HUES48 (cell line): ENCODE measurements around the gene DAGLA.

Source experiments
- H3K27ac ChIP-seq: one replicate; pipeline ENCODE4 v1.7.0; 2013; ENCODE audit warnings: low read depth, low read length, inconsistent platforms
- H3K27me3 ChIP-seq: 2 replicates; pipeline ENCODE4 v1.6.1; 2013; ENCODE audit warnings: mild to moderate bottlenecking, low read length; ENCODE audit not compliant: control insufficient read depth, insufficient read depth
- H3K36me3 ChIP-seq: 2 replicates; pipeline ENCODE4 v1.6.1; 2013; ENCODE audit warnings: low read length; ENCODE audit not compliant: control insufficient read depth, insufficient read depth
- H3K4me1 ChIP-seq: 2 replicates; pipeline ENCODE4 v1.6.1; 2013; ENCODE audit warnings: mild to moderate bottlenecking, low read length; ENCODE audit not compliant: control insufficient read depth, insufficient read depth
- H3K4me3 ChIP-seq: 2 replicates; pipeline ENCODE4 v1.5.1; 2013; ENCODE audit warnings: mild to moderate bottlenecking, low read depth, low read length
- H3K9ac ChIP-seq: 2 replicates; pipeline ENCODE4 v1.6.1; 2013; ENCODE audit warnings: mild to moderate bottlenecking, low read depth, low read length, moderate library complexity
- H3K9me3 ChIP-seq: 2 replicates; pipeline ENCODE4 v1.6.1; 2013; ENCODE audit warnings: low read length; ENCODE audit not compliant: control insufficient read depth, insufficient read depth

The DAGLA gene

DNA sequence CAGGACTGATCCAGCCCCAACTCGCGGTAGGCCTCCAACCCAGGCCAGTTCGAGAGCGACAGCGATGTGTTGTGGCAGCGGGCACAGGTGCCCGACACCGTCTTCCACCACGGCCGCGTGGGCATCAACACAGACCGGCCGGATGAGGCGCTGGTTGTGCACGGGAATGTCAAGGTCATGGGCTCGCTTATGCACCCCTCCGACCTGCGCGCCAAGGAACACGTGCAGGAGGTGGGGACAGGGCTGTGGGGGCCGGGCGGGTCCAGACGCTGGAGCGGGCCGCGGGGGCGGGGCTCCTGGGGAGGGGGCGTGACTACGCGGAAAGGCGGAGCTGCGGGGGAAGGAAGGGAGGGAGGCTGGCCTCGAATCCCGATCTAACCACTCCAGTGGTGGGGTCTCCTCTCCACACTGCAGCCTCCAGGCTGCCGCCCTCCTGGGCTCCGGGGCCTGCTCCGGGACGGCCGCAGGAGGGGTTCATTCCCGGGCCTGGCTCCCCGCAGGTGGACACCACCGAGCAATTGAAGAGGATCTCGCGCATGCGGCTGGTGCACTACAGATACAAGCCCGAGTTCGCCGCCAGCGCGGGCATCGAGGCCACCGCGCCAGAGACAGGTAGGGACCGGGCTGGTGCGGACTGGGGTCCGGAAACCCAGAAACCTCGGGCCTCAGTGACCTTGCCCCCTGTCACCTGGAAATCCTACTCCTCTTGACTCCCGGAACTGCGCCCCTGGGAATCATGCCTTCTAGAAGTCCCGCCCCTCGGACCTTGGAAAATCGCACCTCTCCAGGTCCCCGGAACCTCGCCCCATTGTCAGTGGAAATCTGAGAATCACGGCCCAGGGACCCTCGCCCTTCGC is 97.3 kb downstream of the DAGLA start:
- peaks cover 7% of the 10 kb centered on the region; the same call in 1 of the 2 replicates for H3K4me1 ChIP-seq
- H3K4me3 ChIP-seq: no peak overlapping the region
- no peaks in the 10 kb centered on the region for H3K9me3 ChIP-seq
- H3K27ac ChIP-seq: no peak overlapping the region
- H3K9ac ChIP-seq: no peak overlapping the region
- no peaks in the 10 kb centered on the region for H3K36me3 ChIP-seq
- H3K27me3 ChIP-seq: no peaks in the 10 kb centered on the region

DNA sequence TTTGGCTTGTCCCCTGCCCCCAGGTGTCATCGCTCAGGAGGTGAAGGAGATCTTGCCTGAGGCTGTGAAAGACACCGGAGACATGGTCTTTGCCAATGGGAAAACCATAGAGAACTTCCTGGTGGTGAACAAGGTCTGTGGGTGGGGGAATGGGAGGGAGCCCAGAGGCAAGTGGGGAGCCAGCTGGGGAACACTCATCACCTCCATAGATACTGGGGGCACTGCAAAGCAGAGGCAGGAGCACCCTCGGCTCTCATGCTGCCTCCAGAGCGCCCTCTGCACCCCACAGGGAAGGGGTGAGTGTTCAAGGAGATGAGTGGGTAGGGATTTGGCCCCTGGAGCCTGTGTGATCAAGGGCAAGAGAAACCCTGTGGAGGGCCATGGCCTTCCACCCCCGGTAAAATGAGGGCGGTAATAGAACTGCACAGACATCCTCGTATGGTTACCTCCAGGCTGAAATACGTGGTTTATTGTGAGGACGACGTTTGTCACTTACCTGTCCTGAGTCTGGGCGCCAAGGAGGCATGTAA is 98.2 kb downstream of the DAGLA start:
- Histone ChIP-seq H3K27me3 (no peaks in the 10 kb centered on the region), H3K4me1 (peaks cover 7% of the 10 kb centered on the region; the same call in 1 of the 2 replicates), H3K27ac (no peak overlapping the region), H3K9me3 (no peaks in the 10 kb centered on the region), H3K4me3 (no peak overlapping the region), H3K36me3 (no peaks in the 10 kb centered on the region), H3K9ac (no peak overlapping the region)

DNA sequence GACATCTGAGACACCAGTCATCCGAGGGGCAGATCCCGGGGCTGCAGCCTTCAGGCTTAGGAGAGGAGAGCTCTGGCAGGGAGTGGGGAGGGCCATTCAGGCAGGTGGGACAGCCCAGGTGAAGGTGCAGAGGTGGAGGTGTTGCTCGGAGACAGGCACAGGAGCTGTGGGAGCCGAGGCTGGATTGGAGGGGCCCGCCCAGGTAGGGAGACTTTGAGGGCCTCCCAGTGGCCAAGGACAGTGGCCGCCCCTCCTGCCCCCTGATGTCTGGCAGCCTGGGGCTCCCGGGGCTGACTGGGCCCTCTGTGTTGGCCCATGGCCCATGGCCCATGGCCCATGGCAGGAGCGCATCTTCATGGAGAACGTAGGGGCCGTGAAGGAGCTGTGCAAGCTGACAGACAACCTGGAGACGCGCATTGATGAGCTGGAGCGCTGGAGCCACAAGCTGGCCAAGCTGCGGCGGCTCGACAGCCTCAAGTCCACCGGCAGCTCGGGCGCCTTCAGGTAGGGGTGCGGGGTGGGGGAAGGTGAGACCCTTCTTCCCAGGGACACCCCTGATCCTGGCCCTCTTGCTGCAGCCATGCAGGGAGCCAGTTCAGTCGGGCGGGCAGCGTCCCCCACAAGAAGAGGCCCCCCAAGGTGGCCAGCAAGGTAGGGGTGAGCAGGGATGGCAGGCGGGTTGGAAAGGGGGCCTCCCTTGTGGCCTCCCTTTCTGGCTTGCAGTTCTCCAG is 98.9 kb downstream of the DAGLA start:
- no peak overlapping the region for H3K9ac ChIP-seq
- H3K27me3 ChIP-seq: no peaks in the 10 kb centered on the region
- no peak overlapping the region for H3K27ac ChIP-seq
- no peak overlapping the region for H3K4me3 ChIP-seq
- H3K9me3 ChIP-seq: no peaks in the 10 kb centered on the region
- H3K36me3 ChIP-seq: no peaks in the 10 kb centered on the region
- peaks cover 7% of the 10 kb centered on the region; the same call in 1 of the 2 replicates for H3K4me1 ChIP-seq

DNA sequence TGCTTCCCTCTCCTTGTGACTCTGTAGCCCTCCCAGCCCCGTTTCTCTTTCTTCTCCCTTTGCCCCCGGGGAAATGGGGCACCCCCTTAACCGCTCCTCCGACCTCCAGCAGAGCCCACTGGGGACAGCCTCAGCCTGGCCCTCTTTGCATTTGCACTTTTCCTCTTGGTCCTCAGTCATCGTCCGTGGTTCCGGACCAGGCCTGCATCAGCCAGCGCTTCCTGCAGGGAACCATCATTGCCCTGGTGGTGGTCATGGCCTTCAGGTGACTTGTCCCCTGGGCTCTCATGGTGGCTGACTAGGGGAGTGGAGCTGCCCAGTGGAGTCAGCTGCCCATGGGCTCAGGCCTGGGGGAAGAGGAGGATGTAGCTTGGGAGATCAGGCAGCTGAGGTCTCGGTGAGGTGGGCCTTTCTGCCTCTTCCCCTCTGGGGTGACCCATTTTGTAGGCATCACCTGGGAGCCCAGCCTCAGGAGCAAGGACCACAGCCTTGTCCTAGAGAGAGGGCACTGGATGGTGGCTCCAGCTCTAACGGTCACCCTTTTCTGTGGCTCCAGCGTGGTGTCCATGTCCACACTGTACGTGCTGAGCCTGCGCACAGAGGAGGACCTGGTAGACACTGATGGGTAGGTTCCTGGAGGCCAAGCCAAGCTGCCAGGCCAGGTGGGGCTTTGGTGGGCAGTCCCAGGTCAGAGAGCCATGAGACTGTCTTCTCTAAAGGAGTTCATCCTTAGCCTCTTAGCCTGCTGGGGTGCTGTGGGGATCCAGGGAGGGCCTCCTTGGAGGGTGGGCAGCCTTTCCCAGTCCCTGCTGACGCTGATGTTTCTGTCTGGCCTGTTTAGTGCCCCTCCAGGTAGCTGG is 99.7 kb downstream of the DAGLA start:
- no peak overlapping the region for H3K4me3 ChIP-seq
- H3K36me3 ChIP-seq: peaks cover 6% of the 10 kb centered on the region; the same call in 1 of the 2 replicates
- no peak overlapping the region for H3K9ac ChIP-seq
- no peaks in the 10 kb centered on the region for H3K9me3 ChIP-seq
- H3K27ac ChIP-seq: no peak overlapping the region
- H3K4me1 ChIP-seq: peaks cover 7% of the 10 kb centered on the region; the same call in 1 of the 2 replicates
- H3K27me3 ChIP-seq: no peaks in the 10 kb centered on the region

DNA sequence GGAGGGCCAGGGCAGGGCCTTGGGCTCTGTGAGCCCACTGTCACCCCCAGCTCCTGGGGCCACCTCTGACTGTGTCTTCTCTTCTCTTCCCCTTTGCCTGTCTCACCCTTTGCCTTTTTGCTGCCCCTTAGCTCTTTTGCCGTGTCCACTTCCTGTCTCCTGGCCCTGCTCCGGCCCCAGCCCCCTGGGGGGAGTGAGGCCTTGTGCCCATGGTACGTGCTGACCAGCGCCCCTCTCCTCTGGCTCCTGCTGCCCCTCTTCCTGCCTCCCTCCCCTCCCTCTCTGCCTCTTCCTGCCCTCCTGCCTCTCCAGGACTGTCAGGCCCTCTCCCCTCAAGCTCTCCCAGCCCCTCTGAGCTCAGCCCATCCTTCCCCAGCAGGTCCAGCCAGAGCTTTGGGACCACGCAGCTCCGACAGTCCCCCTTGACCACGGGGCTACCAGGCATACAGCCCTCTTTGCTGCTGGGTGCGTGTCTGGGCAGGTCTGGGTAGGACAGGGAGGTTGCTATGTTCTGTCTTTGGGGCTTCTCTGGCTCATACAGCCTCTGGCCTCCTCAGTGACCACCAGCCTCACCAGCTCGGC is 100.5 kb downstream of the DAGLA start:
- Histone ChIP-seq H3K4me3 (no peak overlapping the region), H3K27ac (no peak overlapping the region), H3K27me3 (no peaks in the 10 kb centered on the region), H3K9me3 (no peaks in the 10 kb centered on the region), H3K36me3 (peaks cover 12% of the 10 kb centered on the region), H3K4me1 (peaks cover 7% of the 10 kb centered on the region; the same call in 1 of the 2 replicates), H3K9ac (no peak overlapping the region)

DNA sequence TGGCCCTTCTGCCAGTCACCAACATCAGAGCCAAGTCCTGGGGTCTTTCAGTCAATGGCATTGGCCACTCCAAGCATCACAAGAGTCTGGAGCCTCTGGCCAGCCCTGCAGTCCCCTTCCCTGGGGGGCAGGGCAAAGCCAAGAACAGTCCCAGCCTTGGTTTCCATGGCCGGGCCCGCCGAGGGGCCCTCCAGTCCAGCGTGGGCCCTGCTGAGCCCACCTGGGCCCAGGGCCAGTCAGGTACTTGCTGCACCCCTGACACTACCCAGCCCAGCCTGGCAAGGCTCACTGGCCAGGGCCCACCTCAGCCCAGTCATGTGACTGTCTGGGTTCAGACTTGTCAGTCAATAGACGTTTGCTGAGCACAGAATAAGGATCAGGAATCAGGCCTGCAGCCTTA is 101.4 kb downstream of the DAGLA start:
- Histone ChIP-seq H3K4me1 (peaks cover 6% of the 10 kb centered on the region; the same call in 1 of the 2 replicates), H3K27me3 (no peaks in the 10 kb centered on the region), H3K36me3 (peaks cover 21% of the 10 kb centered on the region), H3K9ac (no peak overlapping the region), H3K27ac (no peak overlapping the region), H3K9me3 (no peaks in the 10 kb centered on the region), H3K4me3 (no peak overlapping the region)

DNA sequence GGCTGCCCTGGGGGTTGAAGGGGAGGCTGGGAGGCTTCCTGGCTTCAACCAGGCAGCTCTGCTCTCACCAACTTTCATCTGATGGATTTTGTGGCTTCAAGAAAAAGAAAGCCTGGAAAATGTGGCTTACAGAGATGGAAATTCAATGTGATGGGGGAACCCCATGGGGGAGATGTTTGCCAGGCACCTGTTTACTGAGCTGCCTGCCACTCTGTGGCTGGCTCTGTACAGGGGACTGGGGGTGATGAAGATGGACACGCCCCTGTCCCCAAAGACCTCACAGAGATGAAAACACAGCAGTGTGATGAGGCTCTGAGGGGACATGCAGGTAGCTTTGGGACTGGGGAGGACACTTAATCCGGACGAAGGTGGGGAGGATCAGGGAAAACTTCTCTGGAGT is 102.1 kb downstream of the DAGLA start:
- Histone ChIP-seq H3K9me3 (no peaks in the 10 kb centered on the region), H3K27ac (no peak overlapping the region), H3K36me3 (peaks cover 28% of the 10 kb centered on the region), H3K4me3 (no peak overlapping the region), H3K27me3 (no peaks in the 10 kb centered on the region), H3K9ac (no peak overlapping the region), H3K4me1 (no peaks in the 10 kb centered on the region)

DNA sequence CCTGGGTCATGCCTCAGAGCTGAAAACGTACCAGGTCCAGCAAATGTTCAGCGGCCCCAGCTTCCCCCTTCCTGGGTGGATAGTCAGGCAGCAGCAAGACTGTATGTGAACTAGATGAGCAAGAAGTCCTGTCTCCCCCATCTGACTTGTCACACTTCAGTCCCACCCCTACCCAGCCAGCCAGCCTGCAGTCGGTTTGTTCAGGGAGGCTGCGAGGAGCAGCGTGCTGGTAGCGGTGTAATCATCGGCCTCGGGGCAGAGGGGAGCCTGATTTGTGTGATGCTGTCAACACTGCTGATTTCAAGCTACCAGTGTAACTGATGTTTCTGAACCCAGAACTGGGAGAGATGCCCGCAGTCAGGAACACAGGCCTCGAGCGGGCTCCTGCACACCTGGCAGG is 102.7 kb downstream of the DAGLA start:
- Histone ChIP-seq H3K9me3 (no peaks in the 10 kb centered on the region), H3K9ac (no peak overlapping the region), H3K27me3 (no peaks in the 10 kb centered on the region), H3K4me1 (no peaks in the 10 kb centered on the region), H3K27ac (no peak overlapping the region), H3K36me3 (peaks cover 34% of the 10 kb centered on the region), H3K4me3 (no peak overlapping the region)

DNA sequence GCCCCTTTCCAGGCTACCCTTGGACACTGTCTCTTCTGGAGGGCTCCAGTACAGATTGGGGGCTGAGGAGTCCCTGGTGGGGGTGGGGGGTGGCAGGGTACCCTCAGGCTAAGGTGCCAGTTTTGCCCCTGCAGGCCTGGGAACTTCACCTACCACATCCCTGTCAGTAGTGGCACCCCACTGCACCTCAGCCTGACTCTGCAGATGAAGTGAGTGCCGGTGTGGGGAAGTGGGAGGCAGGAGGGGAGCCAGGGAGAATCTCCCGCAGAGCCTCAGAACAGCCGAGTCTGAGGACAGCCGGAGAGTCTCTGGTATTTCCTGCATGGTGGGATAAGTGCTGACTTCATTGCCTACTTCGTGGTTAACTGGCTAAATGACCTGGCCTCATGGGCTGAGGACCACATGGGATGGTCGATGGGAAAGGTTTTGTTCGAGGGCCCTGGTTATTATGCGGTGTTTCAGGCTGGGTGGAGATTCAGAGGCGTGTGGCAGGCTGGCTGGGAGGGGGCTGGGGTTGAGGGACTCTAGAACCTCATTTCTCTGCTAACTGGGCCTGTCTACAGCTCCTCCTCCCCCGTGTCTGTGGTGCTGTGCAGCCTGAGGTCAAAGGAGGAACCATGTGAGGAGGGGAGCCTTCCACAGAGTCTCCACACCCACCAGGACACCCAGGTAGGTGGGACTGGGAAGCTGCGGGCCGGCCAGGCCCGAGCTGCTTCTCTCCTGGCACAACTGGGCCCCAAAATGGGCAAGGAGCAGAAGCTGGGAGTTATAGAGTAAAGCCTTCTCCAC is 103.7 kb downstream of the DAGLA start:
- peaks cover 45% of the 10 kb centered on the region for H3K36me3 ChIP-seq
- H3K9ac ChIP-seq: no peak overlapping the region

DNA sequence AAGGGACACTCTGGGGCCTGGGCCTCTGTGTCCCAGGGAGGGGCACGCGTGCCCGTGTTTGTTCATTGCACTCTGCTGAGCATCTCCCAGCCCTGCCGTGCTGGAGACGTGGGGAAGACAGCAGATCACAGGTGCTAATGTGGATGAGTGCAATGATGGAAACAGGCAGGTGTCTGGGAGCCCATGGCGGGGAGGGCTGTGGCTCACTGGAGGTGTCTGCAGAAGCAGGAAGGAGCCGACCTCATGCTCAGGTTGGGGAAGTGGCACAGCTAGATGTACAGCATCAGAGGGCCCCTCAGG is 104.3 kb downstream of the DAGLA start:
- Histone ChIP-seq H3K4me1 (no peaks in the 10 kb centered on the region), H3K27me3 (no peaks in the 10 kb centered on the region), H3K4me3 (no peak overlapping the region), H3K27ac (no peak overlapping the region), H3K9me3 (no peaks in the 10 kb centered on the region), H3K36me3 (peaks cover 50% of the 10 kb centered on the region), H3K9ac (no peak overlapping the region)

More for the DNA sequence above, 103.7 kb downstream of the DAGLA start:
- Histone ChIP-seq H3K27me3 (no peaks in the 10 kb centered on the region), H3K4me1 (no peaks in the 10 kb centered on the region), H3K9me3 (no peaks in the 10 kb centered on the region), H3K27ac (no peak overlapping the region), H3K4me3 (no peak overlapping the region)
